CD4-positive, alpha-beta T cell treated with Interleukin-6 for 4 hours (primary cell): Measurements from ENCODE around the gene SNTG2.
"Not testable (repeated sequence)": the region's sequence is repeated elsewhere in the genome, so short reads cannot be mapped to it uniquely, and the experiment has no call there.

Experiments used
- DNase-seq: peaks from one replicate; pipeline ENCODE4 v3.0.0-alpha.2; 2020; ENCODE audit warnings: mixed read lengths

The SNTG2 gene

DNA sequence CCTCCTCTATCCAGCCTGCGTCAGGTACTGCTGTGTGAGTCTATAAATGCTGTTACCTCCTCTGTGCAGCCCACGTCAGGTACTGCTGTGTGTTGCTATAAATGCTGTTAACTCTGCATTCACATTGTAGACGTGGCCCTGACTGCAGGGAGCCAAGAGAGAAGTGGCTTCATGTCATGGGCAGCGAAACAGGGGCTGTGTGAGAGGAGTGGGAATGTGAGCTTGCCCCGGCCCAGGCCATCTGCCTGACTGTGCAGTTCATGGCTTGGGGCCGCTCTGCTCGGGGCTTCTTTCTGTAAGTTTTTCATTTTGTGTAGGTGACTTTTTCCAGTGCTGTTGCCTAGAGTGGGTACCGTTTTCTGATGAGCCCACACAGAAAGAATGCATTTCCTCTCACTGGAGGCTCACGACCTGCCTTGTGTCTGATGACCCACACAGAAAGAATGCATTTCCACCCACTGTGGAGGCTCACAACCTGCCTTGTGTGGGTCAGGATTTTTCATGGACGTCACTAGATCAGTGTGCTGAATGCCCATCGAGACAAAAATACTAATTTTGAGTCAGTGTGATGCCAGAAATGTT is 104.5 kb downstream of the SNTG2 start:
- DNase-seq: no peak

DNA sequence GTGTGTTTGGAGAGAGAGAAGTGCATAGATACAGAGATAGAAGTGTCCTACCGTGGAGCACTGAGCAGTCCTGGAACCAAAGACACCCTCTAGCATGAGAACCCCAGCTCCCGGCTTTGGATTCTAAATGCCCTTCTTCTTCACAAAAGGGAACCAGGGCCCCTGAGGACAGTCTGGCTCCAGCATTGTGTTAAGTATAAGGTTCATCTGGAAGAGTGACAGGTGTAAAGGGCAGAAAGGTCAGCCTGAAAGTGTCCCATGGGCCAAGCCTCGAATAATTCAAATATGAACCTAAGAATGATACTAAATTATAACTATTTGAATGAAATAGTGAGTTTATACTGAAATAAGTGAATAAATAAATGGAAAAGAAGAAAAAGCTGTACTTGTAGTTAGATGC is 109.7 kb downstream of the SNTG2 start:
- DNase-seq: no peak

DNA sequence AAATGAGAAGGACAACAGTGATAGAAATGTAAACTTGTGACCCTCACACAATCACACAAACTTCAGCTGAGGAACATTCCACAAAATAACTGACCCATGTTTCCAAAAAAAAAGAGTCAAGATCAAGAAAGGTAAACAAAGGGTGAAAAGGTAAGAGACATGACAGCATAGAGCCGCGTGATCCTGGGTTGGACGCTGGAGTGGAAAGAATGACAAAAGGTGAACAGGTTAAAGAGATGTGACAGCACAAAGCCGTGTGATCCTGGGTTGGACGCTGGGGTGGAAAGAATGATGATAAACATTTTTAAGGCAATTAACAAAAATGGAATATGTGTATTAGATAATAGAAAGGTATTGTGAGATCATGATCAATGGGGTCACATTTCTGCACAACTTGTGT is 110.3 kb downstream of the SNTG2 start:
- DNase-seq: no peak

DNA sequence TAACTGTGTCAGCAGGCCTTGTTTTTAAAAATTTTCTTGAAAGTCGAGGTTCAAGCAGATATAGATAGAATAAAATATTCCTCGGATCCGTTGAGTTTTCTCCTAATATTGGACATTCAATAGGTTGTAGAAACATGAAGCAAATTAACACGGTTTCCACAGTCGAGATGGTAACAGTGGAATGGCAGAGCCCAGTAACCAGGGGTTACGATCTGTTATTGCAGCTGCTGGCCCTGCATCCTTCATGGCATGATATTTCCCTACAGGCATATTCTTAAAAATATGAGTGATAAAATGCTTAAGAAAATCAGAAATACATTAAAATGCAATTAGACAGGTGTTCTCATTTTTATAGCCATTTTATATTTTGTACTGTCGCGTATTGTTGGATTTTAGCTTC is 117.6 kb downstream of the SNTG2 start:
- DNase-seq: no peak

DNA sequence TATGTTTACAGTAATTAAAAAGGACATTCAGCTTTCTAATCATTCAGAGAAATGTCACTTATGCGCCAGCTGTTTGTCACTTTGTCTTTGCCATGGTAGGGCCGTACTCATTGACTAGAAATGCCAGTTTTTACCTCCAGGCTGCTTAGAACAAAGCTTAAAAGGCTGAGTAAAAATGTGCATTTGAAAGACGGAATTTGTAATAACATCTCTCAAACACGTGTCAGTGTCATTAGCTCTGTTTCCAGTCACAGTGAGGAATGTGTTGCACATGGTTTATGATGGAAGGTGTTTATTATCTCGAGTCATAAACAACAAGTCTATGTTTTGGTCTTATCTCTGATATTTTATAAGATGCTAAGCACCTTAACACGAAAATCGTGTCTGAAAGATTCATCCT is 118.2 kb downstream of the SNTG2 start:
- DNase-seq: no peak

DNA sequence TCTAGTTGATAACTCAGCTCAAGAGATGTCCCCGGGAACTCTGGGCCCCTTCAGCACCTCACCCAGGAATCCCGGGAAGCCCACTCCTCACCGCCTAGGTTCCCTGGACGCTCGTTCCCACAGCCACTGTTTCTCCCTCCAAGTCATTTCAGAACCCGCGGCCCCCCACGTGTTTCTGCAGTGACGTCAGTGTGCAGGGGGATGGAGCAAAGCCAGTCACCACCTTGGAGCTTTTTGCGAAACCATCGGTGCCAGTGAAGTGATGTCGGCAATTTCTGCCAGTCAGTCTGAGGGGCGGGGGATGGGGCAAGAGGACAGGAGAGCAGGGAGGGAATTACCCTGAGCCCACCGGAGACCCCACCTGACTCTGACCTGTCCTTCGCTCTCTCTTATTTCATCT is 119.2 kb downstream of the SNTG2 start:
- DNase-seq: no peak

DNA sequence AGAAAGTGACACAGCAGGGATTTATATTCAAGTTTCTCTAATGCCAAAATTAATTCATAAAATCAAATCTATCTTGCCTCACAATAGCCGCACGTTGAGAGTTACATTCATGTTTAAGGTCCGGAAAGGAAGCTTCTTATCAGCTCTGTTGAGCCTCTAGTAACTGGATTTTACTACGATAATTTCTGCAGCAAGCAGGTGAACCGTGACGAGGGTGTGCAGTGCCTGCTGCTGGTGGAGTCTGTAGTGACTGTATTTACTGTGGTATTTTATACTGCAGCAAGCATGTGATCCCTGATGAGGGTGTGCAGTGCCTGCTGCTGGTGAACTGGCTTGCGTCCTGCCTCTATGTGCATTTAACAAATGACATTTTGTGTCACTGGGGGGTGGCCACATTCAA is 120.0 kb downstream of the SNTG2 start:
- DNase-seq: no peak

DNA sequence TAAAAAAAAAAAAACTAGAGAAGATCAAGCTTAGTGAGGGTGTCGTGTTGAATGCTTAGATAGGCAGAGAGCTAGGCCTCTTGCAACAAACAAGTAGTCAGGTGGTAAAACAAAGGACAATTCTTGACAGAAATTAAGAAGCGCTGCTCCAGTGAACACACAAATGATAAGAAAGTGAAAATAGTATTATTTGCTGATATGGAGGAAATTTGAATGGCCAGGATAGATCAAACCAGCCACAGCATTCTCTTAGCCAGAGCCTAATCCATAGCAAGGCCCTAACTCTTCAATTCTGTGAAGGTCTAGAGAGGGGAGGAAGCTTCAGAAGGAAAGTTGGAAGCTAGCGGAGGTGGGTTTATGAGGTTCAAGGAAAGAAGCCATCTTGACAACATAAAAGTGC is 121.0 kb downstream of the SNTG2 start:
- DNase-seq: no peak

DNA sequence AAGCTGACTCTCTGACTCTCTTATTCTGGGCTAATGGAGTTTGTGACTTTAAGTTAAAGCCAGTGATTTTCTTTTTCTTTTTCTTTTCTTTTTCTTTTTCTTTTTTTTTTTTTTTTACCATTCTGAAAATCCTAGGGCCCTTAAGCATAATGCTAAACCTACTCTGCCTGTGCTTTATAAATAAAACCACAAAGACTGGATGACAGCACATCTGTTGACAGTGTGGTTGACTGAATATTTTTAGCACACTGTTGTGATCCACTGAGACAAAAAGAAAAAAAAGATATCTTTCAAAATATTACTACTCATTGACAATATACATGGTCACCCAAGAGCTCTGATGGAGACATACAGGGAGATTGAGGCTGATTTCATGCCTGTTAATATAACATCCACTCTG is 121.6 kb downstream of the SNTG2 start:
- DNase-seq: no peak

DNA sequence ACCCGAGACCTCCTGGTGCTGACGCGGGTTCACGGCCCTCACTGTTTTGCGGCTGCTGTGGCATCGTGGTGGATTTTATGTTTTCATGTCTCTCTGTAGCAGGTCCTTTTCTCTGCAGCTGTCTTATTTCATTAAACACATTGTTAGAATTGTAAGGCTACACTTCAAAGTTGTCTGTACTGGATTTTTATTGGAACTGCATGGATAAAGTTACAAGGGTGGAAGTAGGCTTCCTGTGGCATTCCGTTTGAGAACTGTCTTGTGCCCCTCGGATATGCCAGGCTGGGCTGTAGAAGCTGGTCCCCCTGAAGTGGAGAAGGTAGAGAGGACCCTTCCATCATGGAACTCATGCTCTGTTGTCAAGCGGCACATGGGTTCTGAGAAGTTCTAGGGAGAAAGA is 127.3 kb downstream of the SNTG2 start:
- no peak for DNase-seq

DNA sequence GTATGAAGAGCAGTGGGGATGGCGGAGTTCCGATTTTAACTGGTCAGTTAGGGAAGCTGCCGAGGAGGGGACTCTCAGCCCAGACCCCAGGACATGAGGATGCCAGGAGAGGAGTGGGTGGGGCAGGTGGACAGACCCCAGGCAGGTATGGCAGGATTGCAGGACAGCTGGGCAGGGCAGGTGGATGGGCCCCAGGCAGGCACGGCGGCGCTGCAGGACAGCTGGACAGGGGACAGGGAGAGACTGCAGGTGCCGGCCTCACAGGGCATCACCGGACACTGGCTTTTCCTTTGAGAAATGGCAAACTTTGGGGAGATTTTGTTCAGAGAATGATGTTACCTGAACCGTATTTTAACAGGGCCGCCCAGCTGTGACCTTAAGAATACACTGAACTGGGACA is 127.7 kb downstream of the SNTG2 start:
- DNase-seq: no peak

DNA sequence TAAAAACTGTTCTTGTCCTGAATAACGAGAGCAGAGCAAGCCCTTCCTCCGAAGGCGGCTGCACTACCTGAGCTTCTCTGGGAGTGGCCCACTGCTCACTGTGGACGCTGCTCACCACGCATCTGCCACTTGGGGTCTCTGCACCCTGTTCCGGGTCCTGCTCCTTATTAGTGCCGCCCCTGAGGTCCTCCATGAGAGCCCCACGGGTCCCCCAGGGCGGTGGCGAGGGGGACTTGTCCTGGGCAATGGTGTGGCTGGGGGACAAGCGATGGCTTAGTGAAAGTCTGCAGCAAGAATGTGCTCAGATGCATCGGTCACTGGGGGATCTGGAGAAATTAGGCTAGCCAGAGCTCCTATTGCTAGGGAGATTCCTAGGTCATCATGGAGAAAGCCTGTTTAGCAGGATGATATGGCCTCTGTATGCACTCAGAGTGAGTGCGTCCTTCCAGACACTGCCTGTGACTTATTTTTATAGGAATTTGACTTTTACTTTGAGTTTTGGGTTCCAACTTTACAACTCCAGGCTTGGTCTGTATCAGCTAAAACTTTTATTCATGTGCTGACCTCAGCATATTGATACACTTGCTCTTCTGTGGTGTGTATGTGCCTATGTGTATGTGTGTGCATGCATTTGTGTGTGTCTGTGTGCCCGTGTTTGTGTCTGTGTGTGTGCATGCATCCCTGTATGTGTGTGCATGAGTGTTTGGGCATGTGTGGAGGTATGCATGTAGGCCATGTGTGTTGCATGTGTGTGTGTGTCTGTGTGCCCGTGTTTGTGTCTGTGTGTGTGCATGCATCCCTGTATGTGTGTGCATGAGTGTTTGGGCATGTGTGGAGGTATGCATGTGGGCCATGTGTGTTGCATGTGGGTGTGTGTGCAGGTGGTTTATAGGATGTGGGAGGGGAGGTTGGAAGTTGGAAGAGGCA is 129.5 kb downstream of the SNTG2 start:
- no peak for DNase-seq

DNA sequence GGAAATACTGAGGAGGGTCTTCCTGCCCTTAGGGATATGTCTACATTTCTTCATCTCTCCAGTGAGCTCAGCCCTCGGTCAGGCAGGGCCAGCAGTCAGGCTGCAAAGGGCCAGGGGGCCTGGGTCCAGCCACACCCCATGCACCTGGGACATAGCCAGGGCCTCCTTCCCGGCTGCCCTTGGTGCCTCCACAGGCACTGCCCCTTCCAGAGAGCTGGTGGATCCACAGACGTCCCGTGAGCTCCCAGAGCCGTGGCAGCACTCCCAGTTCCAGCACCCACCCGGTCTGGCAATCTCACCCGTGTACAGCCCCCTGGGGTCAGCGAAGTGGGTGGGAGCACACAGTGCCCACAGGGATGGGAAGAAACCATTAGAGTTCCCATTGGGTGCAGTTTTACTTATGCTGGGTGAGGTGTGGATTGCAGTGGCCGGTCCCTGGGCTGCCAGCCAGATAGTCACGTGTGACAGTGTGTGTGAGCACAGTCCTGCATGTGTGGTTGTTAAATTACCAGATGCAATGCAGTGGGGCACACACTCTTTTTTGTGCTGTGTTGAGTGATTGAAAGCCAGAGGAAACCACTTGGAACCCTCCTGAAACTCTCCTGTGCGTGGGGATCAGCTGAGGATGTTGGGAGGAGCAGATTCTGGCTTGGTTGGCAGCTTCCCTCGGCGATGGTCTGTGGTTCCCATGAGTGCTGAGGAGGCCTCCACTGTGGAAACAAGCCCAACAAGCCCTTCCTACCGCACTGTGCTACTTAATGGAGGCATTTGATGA is 131.0 kb downstream of the SNTG2 start:
- no peak for DNase-seq

DNA sequence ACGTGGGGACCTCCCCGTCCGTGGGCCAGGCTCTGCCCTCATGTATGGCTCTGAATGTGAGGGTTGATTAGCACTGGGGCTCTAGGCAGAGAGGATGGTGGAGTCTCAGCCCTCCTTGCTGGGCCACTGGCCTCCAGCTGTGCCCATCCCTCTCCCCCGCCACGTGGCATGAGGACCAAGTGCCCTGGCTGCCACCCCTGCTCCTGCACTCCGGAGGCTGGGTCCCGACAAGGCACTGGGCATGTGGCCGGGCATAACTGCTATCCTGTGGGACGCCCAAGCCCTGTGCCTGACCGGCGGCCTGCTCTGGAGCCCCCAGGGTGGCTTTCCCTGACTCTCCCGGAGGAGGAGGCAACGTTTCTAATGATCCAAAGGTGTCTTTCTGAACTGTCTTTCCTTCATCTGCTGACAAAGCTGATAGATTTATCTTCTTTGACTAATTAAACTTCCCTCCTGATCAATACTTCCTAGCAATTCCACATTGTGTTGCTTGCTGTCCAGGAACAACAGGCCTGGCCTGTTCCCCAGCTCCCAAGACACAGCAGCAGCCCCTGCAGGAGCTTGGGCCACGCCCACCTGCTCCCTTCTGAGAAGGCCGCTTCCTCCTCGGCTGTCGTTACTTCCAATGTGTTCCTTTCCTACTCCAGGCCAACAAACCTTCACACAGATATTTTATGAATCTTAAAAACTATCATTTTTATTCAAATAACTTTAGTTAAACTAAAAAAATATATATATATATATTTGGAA is 132.0 kb downstream of the SNTG2 start:
- no peak for DNase-seq

DNA sequence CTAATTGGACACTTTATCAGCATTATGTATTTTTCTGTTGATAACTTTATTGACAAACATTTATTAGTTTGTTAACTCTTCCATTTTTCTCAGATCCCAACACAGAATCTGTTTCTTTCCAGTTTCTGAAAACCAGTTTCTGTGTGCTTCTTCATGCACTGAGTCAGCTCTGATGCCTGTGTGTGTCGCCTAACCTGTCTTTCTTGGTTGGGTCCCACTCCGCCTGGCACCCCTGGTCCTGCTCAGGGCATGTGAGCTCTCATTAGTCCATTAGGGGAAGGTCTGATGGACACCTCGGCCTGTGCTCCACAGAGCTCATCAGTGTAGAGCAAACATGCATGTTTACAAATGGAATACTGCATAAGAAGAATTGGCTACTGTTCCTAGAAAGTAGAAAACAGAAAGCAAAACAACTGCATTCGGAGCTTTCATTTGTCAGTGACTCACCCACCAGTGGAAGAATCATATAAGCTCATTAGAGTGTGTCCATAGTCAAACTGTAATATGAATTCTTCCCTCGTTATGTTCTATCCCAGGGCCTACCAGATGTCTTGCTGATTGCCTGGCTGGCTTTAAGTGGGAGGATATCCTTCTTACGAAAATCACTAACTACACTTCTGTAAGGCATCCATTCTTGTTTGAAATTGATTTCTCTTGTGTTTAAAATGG is 137.7 kb downstream of the SNTG2 start:
- DNase-seq: no peak

DNA sequence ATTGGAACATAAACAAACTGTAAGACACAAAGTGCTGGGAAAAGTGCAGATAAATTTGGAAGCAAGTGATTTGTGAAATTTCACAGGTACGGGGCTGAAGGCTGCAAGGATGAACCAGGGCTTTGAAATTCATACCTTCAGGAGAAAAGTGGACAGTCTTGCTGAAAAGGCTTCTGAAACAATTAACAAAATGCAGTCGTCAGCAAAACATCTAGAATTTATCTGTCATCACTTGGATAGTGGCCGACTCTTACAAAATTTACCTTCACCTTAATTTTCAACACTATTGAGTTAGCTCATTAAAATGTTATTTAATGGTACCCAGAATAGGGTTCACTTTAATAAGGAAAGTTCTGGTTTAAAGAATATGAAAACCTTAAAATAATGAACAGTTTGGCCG is 138.3 kb downstream of the SNTG2 start:
- DNase-seq: no peak

DNA sequence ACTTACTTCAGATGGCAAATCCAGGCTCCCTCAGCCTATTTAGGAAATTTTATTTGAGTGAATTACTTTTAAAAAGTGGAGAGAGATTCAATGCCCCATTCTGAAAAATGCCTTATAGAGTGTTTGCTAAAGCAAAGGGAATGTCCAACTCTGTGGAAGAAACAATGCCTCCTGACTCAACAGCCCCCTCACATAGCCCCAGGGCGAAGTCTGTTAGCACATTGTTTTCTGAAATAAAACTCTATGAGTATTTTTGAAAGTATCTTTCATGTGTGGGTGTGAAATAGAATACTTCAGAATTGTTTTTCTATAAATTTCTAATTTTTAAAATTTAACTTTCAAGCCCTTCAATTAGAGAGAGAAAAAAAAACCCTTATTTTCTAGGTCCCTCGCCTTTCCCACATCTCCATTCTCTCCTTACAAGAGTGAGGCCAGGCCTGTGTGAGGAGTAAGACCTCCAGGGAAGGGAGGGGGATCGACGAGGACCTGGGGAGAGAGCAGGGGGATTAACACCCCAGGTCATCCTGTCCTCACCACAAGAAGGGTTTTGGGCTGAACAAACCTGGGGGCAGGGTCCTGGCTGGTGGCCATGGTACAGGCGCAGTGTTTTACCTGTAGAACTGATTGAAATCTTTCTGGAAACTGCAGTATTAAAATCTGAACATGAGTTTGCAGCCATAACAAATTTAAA is 141.4 kb downstream of the SNTG2 start:
- DNase-seq: no peak

DNA sequence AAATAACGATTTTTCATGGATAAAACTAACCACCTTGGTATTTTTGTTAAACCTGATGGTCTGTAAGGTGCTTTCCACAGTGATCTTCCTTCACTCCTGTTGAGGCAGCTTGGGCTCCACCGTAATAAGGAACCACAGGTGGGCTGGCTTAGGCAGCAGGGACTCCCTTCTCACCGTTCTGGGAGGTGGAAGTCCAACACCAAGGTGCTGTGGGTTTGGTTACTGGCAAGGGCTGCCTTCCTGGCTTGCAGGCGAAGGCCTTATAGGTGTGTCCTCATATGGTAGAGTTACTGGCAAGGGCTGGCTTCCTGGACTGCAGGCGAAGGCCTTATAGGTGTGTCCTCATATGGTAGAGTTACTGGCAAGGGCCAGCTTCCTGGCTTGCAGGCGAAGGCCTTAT is 143.0 kb downstream of the SNTG2 start:
- DNase-seq: not testable (repeated sequence)

DNA sequence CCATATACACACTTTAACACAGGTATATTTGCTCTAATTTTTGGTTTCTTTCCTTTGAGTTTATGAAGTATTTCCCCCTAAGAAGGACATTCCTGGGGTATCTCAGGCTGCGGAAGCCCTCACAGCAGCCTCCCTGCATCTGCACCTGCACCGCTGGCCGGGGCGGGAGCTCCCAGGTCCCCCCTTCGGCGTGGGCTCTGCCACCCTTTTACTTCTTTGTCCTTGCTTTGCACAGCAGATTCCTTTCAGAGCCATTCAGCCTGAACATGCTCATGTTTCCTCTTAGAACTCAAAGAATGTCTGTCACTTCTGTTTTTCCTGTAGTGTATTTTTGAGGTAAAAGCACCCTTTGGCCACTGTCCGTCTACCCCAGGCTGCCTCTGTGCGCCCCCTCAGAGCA is 146.5 kb downstream of the SNTG2 start:
- no peak for DNase-seq

DNA sequence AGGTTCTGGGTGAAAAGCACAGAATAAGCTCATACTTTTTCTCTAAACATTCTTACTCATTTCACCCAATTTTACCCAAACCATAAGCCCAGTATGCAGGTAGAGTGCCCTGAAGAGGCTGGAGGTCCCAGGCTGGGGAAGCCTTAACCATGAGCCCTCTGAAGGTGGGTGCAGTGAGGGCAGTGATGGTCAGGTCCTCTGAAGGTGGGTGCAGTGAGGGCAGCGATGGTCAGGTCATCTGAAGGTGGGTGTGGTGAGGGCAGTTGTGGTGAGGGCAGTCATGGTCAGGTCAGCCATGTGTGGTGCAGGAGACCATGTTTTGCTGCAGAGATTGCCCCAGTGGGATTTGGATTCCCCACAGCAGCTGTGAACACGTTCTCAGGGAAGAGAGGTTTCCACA is 148.8 kb downstream of the SNTG2 start:
- no peak for DNase-seq

DNA sequence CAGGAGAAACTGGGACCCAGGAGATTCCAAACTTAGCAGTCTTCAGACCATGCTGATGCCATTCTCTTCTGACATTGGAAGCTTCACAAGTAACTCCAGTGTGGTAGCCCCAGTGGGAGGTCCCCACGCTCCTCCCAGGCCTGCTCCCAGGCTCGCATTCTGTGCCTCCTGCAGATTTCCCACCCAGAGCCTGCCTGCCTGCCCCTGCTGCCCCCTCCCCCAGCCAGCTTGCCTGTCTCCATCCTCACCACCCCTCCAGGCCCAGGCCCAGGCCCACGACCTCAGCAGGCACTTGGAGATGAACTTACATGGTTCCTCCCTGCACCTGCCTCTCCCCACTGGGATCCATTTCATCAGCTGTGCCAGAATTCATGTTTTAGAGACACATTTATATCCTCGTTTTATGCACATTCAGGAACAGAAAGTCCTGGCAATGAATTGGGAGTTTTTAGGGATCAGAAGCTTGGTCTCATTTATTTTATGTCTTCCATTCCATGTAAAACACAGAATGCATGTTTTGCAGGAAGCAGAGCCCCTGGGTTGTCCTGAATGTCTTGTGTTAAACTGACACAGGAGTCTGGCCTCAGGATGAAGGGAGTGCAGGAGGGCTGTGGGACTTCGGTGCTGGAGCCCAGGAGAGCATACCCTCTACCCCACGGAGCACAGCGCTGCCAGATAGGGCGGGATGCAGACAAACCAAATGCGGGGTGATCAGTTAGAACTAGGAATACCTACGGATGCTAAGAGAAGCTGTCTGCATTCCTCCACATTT is 150.5 kb downstream of the SNTG2 start:
- DNase-seq: no peak
